ENCODE measurements around the gene ETFA. TPM values are rescaled to one million over a fixed set of nuclear protein-coding genes. Genes with fewer than 3 reads are reported as not detected.
A peak's percentile ranks its signal among the peaks of the same experiment; 100 is the strongest.

ETFA gene
- total and polyA plus RNA-seq, 2 of the 8 experiments (the other 6 are each of a cell fraction or from before 2014, with no cell fraction given) = 60.9 to 90.0 TPM

- H2BK120ac ChIP-seq (replicated peaks; ENCODE audit: low read depth, low read length) = no peak overlapping the region
- peaks cover 0 to 26% (median 0%) of the 10 kb centered on the region in 4 experiments; a peak in 1 of 8 replicates for H3K36me3 ChIP-seq (ENCODE audit: control insufficient read depth in 2 of 4, insufficient read depth in 4 of 4, low read length in 3 of 4)
- H3K27me3 ChIP-seq (replicated peaks in 1 of 4; ENCODE audit: control insufficient read depth in 3 of 4, extremely low read depth in 1 of 4, insufficient read depth in 3 of 4, low read length in 3 of 4) = peaks cover 88 to 100% (median 95%) of the 10 kb centered on the region in 4 experiments
- no peak overlapping the region for H3K18ac ChIP-seq (ENCODE audit: extremely low read depth, low read length)
- peaks cover 0 to 10% of the 10 kb centered on the region in 2 experiments; a peak in 1 of 4 replicates for H3K9me3 ChIP-seq (ENCODE audit: insufficient read depth in 2 of 2, low read depth in 1 of 2, low read length in 1 of 2)
- peaks cover 0 to 41% (median 25%) of the 10 kb centered on the region in 4 experiments; a peak in 5 of 7 replicates for H3K4me1 ChIP-seq (replicated peaks in 1 of 4; ENCODE audit: control insufficient read depth in 3 of 4, insufficient read depth in 4 of 4, low read length in 3 of 4)
- no peak overlapping the region for H3K23ac ChIP-seq (ENCODE audit: insufficient read length)
- ChIA-PET POLR2A (ENCODE audit: partially characterized antibody) (interaction anchor here (0.6 to 1.2 kb wide), 2 partner anchors 10 to 30 kb away, joined by 3 to 5 read pairs; no protein-coding TSS in a partner anchor), CTCF (ENCODE audit: partially characterized antibody) (interaction anchor here (1.2 to 1.7 kb wide), 4 partner anchors 11 to 156 kb away, joined by 3 to 5 read pairs (median 4); no protein-coding TSS in a partner anchor)
- no peak overlapping the region for H2AFZ ChIP-seq (ENCODE audit: low read length)
- peak overlapping the region; percentile 77 to 80 for H3K4me2 ChIP-seq (ENCODE audit: insufficient read depth in 1 of 2, low read depth in 2 of 2, low read length in 2 of 2)
- 8% methylated on average over 20 of the region's 20 CpGs; no CpG with 5 or more reads in 1 of the 2 experiments for WGBS, 2 experiments (ENCODE audit: extremely low coverage in 1 of 2, insufficient coverage in 1 of 2, insufficient read length in 1 of 2, insufficient replicate concordance in 2 of 2, low coverage in 1 of 2, low lambda C conversion rate in 2 of 2, missing lambda C conversion rate in 1 of 2)
- H3K27ac ChIP-seq (ENCODE audit: low read depth, low read length) = no peak overlapping the region
- H3K56ac ChIP-seq (replicated peaks; ENCODE audit: insufficient read length, low read depth, low read length) = no peak overlapping the region
- H3K79me1 ChIP-seq (ENCODE audit: low read depth, low read length) = no peaks in the 10 kb centered on the region
- H2BK5ac ChIP-seq (ENCODE audit: low read depth, low read length) = no peak overlapping the region
- no peak overlapping the region for H3K9ac ChIP-seq (replicated peaks in 1 of 4; ENCODE audit: extremely low read depth in 1 of 4, low read depth in 3 of 4, low read length in 3 of 4)
- no peak overlapping the region for H3K14ac ChIP-seq (ENCODE audit: insufficient read length)
- no peaks in the 10 kb centered on the region for H3K79me2 ChIP-seq (ENCODE audit: control insufficient read depth in 1 of 2, insufficient read depth in 2 of 2, low read length in 2 of 2)
- no peak overlapping the region; the same call in 1 of the 2 replicates for H2BK20ac ChIP-seq (ENCODE audit: low read length)
- DNase-seq (ENCODE audit: low read depth in 1 of 2, low spot score in 2 of 2) (peak in 1 of 2 experiments; percentile 65), FAIRE-seq (no peak)
- no peak overlapping the region for H4K91ac ChIP-seq (replicated peaks; ENCODE audit: insufficient read length, low read length)
- H3K23me2 ChIP-seq (ENCODE audit: low read depth, low read length) = peaks cover 10% of the 10 kb centered on the region; the same call in 1 of the 2 replicates
- no peak overlapping the region; the same call in 1 of the 2 replicates for H4K8ac ChIP-seq (ENCODE audit: extremely low read depth, insufficient read depth, low read length)
- no peak overlapping the region for H2AK5ac ChIP-seq (ENCODE audit: low read depth, low read length)
- no peak overlapping the region for H3K4ac ChIP-seq (replicated peaks; ENCODE audit: insufficient read length, low read depth, low read length)
- H2BK12ac ChIP-seq (ENCODE audit: low read depth, low read length) = 0 out of 2 replicates have a peak overlapping the region, but pooled peaks have one; percentile 17
- no peak overlapping the region for H4K5ac ChIP-seq (ENCODE audit: insufficient read length, low read depth, low read length)
- peaks cover 15 to 31% of the 10 kb centered on the region in 2 experiments for H4K20me1 ChIP-seq (replicated peaks in 1 of 2; ENCODE audit: control insufficient read depth in 1 of 2, insufficient read depth in 2 of 2, low read length in 2 of 2)
- no peak overlapping the region for H2BK15ac ChIP-seq (ENCODE audit: low read length)
- peak overlapping the region in 1 of 4 experiments; percentile 55; a peak in 4 of 8 replicates for H3K4me3 ChIP-seq (ENCODE audit: extremely low read depth in 1 of 4, insufficient read depth in 2 of 4, low read depth in 3 of 4, low read length in 4 of 4)
- TF ChIP-seq CBX5 (IDR thresholded peaks at IDR 0.05; ENCODE audit: low read depth, low read length) (no peak), SUZ12 (IDR thresholded peaks at IDR 0.05; ENCODE audit: low read length) (peak; percentile 11; the same call in 1 of the 2 replicates), KDM4A (IDR thresholded peaks at IDR 0.05; ENCODE audit: low read depth, low read length, severe bottlenecking) (peak; percentile 1)
Measured at GRCh38 chr15:76342058-76342381, 30.8 kb upstream of the ETFA start.

Measured in H1 (cell line).